Loucy (cell line): ENCODE measurements around the gene PLPP7.

ENCODE experiments used
- CTCF ChIP-seq: fragments of 200-600 bp; sonication (generic); conservative IDR thresholded peaks from 2 replicates; pipeline ENCODE4 v1.5.1; 2014; ENCODE audit warnings: mild to moderate bottlenecking, antibody characterized with exemption, low read length
- EZH2phosphoT487 ChIP-seq: fragments of 200-600 bp; IDR thresholded peaks from 2 replicates; pipeline ENCODE4 v1.6.1; 2018; ENCODE audit warnings: antibody characterized with exemption, mild to moderate bottlenecking, moderate library complexity, borderline replicate concordance

GRCh38 chr9:131310833-131311554 is 21.5 kb downstream of the PLPP7 start:
- TF ChIP-seq CTCF (no peak; the same call in 1 of the 2 replicates), EZH2phosphoT487 (no peak)
